NT2/D1 (cell line): Measurements from ENCODE around the gene PARVG.

Experiments used
- DNase-seq: peaks from one replicate; pipeline ENCODE4 v3.0.0-alpha.2; 2011; ENCODE audit warnings: low read depth, low spot score
- H3K27me3 ChIP-seq: 2 replicates; pipeline ENCODE4 v1.6.0; 2011; ENCODE audit warnings: mild to moderate bottlenecking; ENCODE audit not compliant: insufficient read length, insufficient read depth
- H3K36me3 ChIP-seq: 2 replicates; pipeline ENCODE4 v1.6.1; 2011; ENCODE audit warnings: mild to moderate bottlenecking, low read length, mixed read lengths; ENCODE audit not compliant: insufficient read depth, insufficient read length
- H3K4me1 ChIP-seq: 2 replicates; pipeline ENCODE4 v1.5.1; 2011; ENCODE audit not compliant: insufficient read depth, insufficient read length
- H3K4me3 ChIP-seq: 2 replicates; pipeline ENCODE4 v1.5.1; 2011; ENCODE audit warnings: low read depth; ENCODE audit not compliant: insufficient read length
- H3K9ac ChIP-seq: 2 replicates; pipeline ENCODE4 v1.6.0; 2011; ENCODE audit warnings: low read depth; ENCODE audit not compliant: insufficient read length
- H3K9me3 ChIP-seq: 2 replicates; pipeline ENCODE4 v1.5.1; 2011; ENCODE audit warnings: mild to moderate bottlenecking, low read length; ENCODE audit not compliant: insufficient read depth
- SUZ12 ChIP-seq: IDR thresholded peaks from 2 replicates; pipeline ENCODE4 v1.6.1; 2011; ENCODE audit not compliant: insufficient read length, insufficient read depth; ENCODE audit errors: extremely low read depth
- YY1 ChIP-seq: IDR thresholded peaks from 2 replicates; pipeline ENCODE4 v1.6.1; 2011; ENCODE audit not compliant: insufficient read length, insufficient read depth
- ZNF274 ChIP-seq: IDR thresholded peaks from 2 replicates; pipeline ENCODE4 v1.6.1; 2011; ENCODE audit warnings: mild to moderate bottlenecking, low read depth, low read length

PARVG gene

DNA sequence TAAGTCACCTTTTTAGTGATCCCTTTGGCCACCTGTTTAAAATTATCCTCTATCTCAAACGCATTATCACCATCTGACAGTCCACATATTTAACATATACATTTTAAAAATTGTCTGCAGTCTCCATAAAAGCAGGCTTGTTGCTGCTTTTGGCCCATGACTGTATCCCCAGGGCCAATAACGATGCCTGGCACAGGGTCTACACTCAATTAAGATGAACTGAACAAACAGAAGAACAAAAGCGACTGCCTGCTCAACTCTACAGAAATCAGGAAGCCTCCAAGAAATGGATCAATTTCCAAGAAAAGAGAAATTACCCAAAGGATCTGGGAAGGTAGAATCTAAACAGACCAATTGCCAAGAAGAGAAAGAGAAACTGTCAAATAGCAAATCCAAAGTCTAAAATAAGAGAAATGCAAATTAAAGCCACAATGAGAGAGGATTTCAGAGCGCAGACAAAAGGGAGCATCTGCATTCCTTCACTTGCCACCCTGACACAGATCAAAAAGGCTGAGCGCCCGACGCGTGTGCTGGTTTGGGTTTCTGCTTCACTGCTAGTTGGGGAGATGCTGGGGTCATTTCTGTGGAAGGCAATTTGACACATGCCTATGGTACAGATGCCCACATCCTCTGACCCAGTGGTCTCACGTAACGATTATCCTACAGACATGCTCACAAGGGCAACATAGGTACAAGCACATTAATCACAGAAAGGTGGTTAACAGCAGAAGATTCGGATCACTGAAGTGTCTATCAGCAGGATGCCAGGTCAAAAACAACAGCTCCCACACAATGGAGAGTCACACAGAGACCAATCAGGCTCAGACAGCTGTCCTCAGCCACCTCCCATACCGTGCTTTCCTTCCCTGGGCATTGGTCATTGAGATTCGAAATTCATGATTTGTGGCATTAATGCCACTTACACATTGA is 76.1 kb downstream of the PARVG start:
- H3K36me3 ChIP-seq = no peaks in the 10 kb centered on the region
- TF ChIP-seq ZNF274 = no peak
- no peak for TF ChIP-seq SUZ12
- TF ChIP-seq YY1 = no peak
- H3K4me3 ChIP-seq = no peak overlapping the region
- no peak for DNase-seq
- no peak overlapping the region for H3K9ac ChIP-seq
- H3K9me3 ChIP-seq = no peaks in the 10 kb centered on the region
- H3K27me3 ChIP-seq = no peaks in the 10 kb centered on the region
- peaks cover 3% of the 10 kb centered on the region for H3K4me1 ChIP-seq
